Activated CD8-positive, alpha-beta T cell treated with anti-CD3 and anti-CD28 coated beads, Interleukin-2, amount 10 ng/mL, durations not matched to agents 7 days and 5 days (primary cell): Measurements from ENCODE around the gene CDC23. TPM values are rescaled to one million over a fixed set of nuclear protein-coding genes. Genes with fewer than 3 reads are reported as not detected.
"Not testable (repeated sequence)": the region's sequence is repeated elsewhere in the genome, so short reads cannot be mapped to it uniquely, and the experiment has no call there.

Experiments
- ATAC-seq: fragments of 150-1000 bp; cut with Tn5 transposase; one replicate; pipeline ENCODE4 v1.10.0; 2021; ENCODE audit warnings: moderate library complexity
- CTCF ChIA-PET: fragments of 350-600 bp; sonication (Branson Sonifier 250); formaldehyde crosslinking; loops from one replicate; lab custom pipeline; 2021; ENCODE audit warnings: antibody characterized with exemption; lab: Charles Lee
- POLR2A ChIA-PET: fragments of 350-600 bp; sonication (Branson Sonifier 250); formaldehyde crosslinking; loops from one replicate; lab custom pipeline; 2021; ENCODE audit warnings: antibody characterized with exemption; lab: Charles Lee
- DNase-seq: peaks from one replicate; pipeline ENCODE4 v3.0.0-alpha.2; 2020
- H3K27ac Mint-ChIP-seq: one replicate; pipeline ENCODE4 v1.8.0; 2021; ENCODE audit warnings: mild to moderate bottlenecking, mixed read lengths
- H3K27me3 Mint-ChIP-seq: one replicate; pipeline ENCODE4 v1.8.0; 2021; ENCODE audit warnings: low read depth, mixed read lengths
- H3K36me3 Mint-ChIP-seq: one replicate; pipeline ENCODE4 v1.8.0; 2021; ENCODE audit warnings: low read depth, mixed read lengths
- H3K4me1 Mint-ChIP-seq: one replicate; pipeline ENCODE4 v1.8.0; 2021; ENCODE audit warnings: low read depth, mixed read lengths
- H3K4me3 Mint-ChIP-seq: one replicate; pipeline ENCODE4 v1.8.0; 2021; ENCODE audit warnings: mild to moderate bottlenecking, mixed read lengths
- H3K9me3 Mint-ChIP-seq: one replicate; pipeline ENCODE4 v1.8.0; 2022; ENCODE audit warnings: mixed read lengths; ENCODE audit not compliant: insufficient read depth
- total RNA-seq, 2 experiments: library from RNA; stranded (reverse); gene quantifications; one replicate each; pipeline ENCODE4 v1.2.3, GENCODE V29; 2021

The CDC23 gene
- total RNA-seq: 10 to 100 TPM; 34.1 to 36.6 TPM

DNA sequence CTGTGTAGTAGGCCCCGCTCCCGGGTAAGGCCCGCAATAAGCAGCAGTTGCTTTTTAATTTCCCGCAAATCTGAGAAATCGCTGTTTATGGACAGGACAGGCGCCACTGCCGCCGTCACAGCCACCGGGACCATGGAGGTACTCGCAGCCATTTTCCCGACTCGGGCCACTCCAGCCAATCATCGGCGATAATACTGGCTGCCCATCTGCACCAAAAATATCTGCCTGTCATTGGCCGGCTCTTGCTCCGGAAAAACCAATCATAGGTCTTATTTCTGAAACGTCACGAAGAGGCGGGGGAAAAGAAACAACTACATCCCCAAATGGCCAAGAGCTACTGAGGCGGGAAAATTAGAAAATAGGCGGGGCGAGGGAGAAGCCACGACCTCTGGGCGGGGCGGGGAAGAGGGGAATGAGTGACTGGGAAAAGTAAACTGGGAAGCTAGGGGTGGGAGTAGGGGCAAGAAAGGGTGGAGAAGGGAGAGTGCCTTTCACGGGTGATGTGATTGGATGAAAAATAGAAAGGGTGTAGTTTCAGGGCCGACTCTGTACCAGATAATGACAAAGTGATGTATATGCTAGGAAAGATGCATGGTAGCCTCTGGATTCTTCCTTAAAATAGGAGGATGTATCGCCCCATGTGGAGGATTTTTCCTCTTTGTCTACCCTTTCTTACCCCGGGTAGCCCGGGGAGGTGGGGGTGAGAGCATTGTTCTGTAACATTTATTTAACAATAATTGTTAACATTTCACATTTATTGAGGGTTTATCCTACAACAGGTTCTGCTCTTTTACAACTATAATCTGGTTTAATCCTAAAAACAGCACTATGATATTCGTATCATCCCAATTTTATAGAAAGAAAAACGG lies at the start of gene CDC23:
TSS of gene CDC23 (minus strand) at position 163 of the 869 bp plus-strand sequence. CDS start at position 152, 11 bp downstream.
- no peaks in the 10 kb centered on the region for H3K9me3 Mint-ChIP-seq
- peaks cover 22% of the 10 kb centered on the region for H3K4me1 Mint-ChIP-seq
- ATAC-seq (peak; percentile 99), DNase-seq (peak; percentile 96)
- H3K27me3 Mint-ChIP-seq: no peaks in the 10 kb centered on the region
- peak within 1 kb of the TSS; percentile 99 for H3K4me3 Mint-ChIP-seq
- CTCF ChIA-PET: interaction anchor here (0.8 to 3.1 kb wide), 9 partner anchors 9 to 188 kb away, joined by 3 to 12 read pairs (median 4); partner anchors contain the start of genes BRD8, GFRA3, KDM3B and KIF20A
- H3K36me3 Mint-ChIP-seq: peaks cover 11% of the 10 kb centered on the region
- H3K27ac Mint-ChIP-seq: peak within 1 kb of the TSS; percentile 98
- POLR2A ChIA-PET: interaction anchor here (0.8 to 1.5 kb wide), 13 partner anchors 9 to 325 kb away, joined by 3 to 9 read pairs (median 3); partner anchors contain the start of genes BRD8, CDC25C, EGR1 and KDM3B

GRCh38 chr5:138258704-138259292 lies 45.7 kb upstream of the CDC23 start:
- Mint-ChIP-seq H3K36me3 (no peaks in the 10 kb centered on the region), H3K9me3 (no peaks in the 10 kb centered on the region), H3K27ac (no peak overlapping the region), H3K4me3 (no peak overlapping the region), H3K27me3 (peaks cover 6% of the 10 kb centered on the region), H3K4me1 (no peaks in the 10 kb centered on the region)
- ChIA-PET CTCF (interaction anchor here (1.5 to 1.6 kb wide), 2 partner anchors 36 to 94 kb away, joined by 3 to 5 read pairs; partner anchors contain the start of gene KDM3B), POLR2A (no interaction called here)
- ATAC-seq (no peak), DNase-seq (no peak)

- DNase-seq (no peak), ATAC-seq (no peak)
- H3K36me3 Mint-ChIP-seq: no peaks in the 10 kb centered on the region
- no peaks in the 10 kb centered on the region for H3K4me1 Mint-ChIP-seq
- ChIA-PET CTCF (no interaction called here), POLR2A (interaction anchor here (0.6 kb wide), 1 partner anchor 39 kb away, joined by 4 read pairs; no protein-coding TSS in a partner anchor)
- peaks cover 6% of the 10 kb centered on the region for H3K27me3 Mint-ChIP-seq
- no peak overlapping the region for H3K4me3 Mint-ChIP-seq
- no peak overlapping the region for H3K27ac Mint-ChIP-seq
- H3K9me3 Mint-ChIP-seq: no peaks in the 10 kb centered on the region
These were observed 44.5 kb upstream of the CDC23 start for GRCh38 chr5:138257583-138257982.

- Mint-ChIP-seq H3K4me3 (no peak overlapping the region), H3K9me3 (no peaks in the 10 kb centered on the region), H3K36me3 (no peaks in the 10 kb centered on the region), H3K27me3 (peaks cover 9% of the 10 kb centered on the region), H3K4me1 (no peaks in the 10 kb centered on the region), H3K27ac (no peak overlapping the region)
- CTCF ChIA-PET: no interaction called here
- POLR2A ChIA-PET: no interaction called here
- ATAC-seq (no peak), DNase-seq (no peak)
These were observed 39.8 kb upstream of the CDC23 start for GRCh38 chr5:138252944-138253343.

GRCh38 chr5:138247800-138248199 lies 34.7 kb upstream of the CDC23 start:
- ATAC-seq, POLR2A ChIA-PET, H3K36me3 Mint-ChIP-seq, CTCF ChIA-PET, H3K9me3 Mint-ChIP-seq, H3K4me1 Mint-ChIP-seq, H3K27ac Mint-ChIP-seq, DNase-seq, H3K4me3 Mint-ChIP-seq: not testable (repeated sequence)
- peaks cover 23% of the 10 kb centered on the region for H3K27me3 Mint-ChIP-seq

DNA sequence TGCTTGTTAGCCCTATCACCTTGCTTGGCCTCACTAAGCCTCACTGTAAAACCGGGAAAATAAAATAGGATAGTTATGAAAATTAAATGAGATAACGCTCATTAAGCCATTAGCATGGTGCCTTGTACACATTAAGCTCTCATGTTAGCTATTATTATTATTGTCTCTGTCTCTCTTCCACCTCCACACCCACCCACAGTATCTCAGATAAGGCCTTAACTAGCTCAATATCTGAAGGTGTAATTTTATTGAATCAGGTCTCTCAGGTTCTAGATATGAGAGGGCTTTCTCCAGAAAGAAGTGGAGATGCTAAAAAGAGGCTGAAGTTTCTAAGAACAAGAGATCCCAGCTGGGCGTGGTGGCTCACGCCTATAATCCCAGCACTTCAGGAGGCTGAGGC lies 33.7 kb upstream of the CDC23 start:
- H3K4me1 Mint-ChIP-seq: no peaks in the 10 kb centered on the region
- no peak overlapping the region for H3K4me3 Mint-ChIP-seq
- DNase-seq: no peak
- no peaks in the 10 kb centered on the region for H3K9me3 Mint-ChIP-seq
- H3K27me3 Mint-ChIP-seq: peaks cover 32% of the 10 kb centered on the region
- H3K27ac Mint-ChIP-seq: no peak overlapping the region
- ChIA-PET CTCF (interaction anchor here (0.7 kb wide), 1 partner anchor 103 kb away, joined by 3 read pairs; no protein-coding TSS in a partner anchor), POLR2A (no interaction called here)
- no peak for ATAC-seq
- H3K36me3 Mint-ChIP-seq: no peaks in the 10 kb centered on the region

- H3K4me1 Mint-ChIP-seq: peaks cover 3% of the 10 kb centered on the region
- H3K4me3 Mint-ChIP-seq: no peak overlapping the region
- no peak overlapping the region for H3K27ac Mint-ChIP-seq
- CTCF ChIA-PET: interaction anchor here (0.7 kb wide), 1 partner anchor 103 kb away, joined by 3 read pairs; no protein-coding TSS in a partner anchor
- H3K27me3 Mint-ChIP-seq: peaks cover 35% of the 10 kb centered on the region
- ATAC-seq (no peak), DNase-seq (no peak)
- H3K9me3 Mint-ChIP-seq: no peaks in the 10 kb centered on the region
- H3K36me3 Mint-ChIP-seq: no peaks in the 10 kb centered on the region
- POLR2A ChIA-PET: no interaction called here
These were observed 33.2 kb upstream of the CDC23 start for GRCh38 chr5:138246334-138246733.

DNA sequence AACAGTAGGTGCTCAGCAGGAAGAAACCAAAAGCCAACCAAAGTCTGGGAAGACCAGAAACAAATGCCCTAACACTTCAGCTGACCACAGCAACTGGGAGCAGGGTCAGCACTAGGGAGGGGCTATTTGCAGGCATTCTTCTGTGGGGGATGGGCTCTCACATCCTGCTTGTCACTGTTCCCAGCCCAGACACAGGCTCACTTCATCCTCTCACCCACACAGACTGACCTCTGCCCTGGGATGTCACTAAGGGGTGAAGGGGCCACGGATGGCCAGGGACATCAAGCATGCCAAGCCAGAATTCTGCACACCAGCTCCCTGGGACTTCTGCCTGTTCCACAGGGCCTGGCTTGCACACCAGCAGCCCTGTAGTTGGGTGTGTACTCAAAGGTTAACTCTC lies 32.6 kb upstream of the CDC23 start:
- Mint-ChIP-seq H3K27me3 (peaks cover 41% of the 10 kb centered on the region), H3K4me1 (peaks cover 9% of the 10 kb centered on the region), H3K9me3 (no peaks in the 10 kb centered on the region), H3K27ac (no peak overlapping the region), H3K36me3 (no peaks in the 10 kb centered on the region), H3K4me3 (no peak overlapping the region)
- POLR2A ChIA-PET: no interaction called here
- CTCF ChIA-PET: interaction anchor here (1.3 kb wide), 1 partner anchor 106 kb away, joined by 5 read pairs; no protein-coding TSS in a partner anchor
- DNase-seq (no peak), ATAC-seq (no peak)

DNA sequence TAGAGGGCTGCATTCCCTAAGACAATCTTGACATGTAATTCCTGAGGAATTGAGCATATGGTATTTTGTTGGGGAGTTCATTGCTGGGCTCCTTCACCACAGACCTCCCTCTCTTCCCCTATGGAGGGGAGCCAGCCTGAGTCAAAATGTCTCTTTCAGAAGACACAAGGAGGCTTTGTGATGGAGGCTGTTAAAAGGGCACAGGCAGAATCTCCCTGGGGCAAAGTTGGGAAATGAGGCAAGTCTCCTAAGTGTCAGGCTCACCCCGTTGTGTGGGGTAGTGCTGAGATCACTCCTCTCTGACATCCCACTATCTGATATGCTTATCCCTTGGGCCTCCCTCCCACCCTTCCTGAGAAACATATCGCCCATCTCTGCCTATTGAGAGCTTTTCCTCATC lies 30.7 kb upstream of the CDC23 start:
- no peak for DNase-seq

GRCh38 chr5:138241688-138242571 lies 28.8 kb upstream of the CDC23 start:
- DNase-seq (peak; percentile 23), ATAC-seq (peak; percentile 70)
- Mint-ChIP-seq H3K27me3 (peaks cover 49% of the 10 kb centered on the region), H3K36me3 (no peaks in the 10 kb centered on the region), H3K27ac (no peak overlapping the region), H3K9me3 (no peaks in the 10 kb centered on the region), H3K4me1 (peaks cover 12% of the 10 kb centered on the region), H3K4me3 (peak overlapping the region; percentile 18)
- ChIA-PET POLR2A (no interaction called here), CTCF (interaction anchor here (0.6 to 0.8 kb wide), 2 partner anchors 29 to 110 kb away, joined by 3 to 4 read pairs; partner anchors contain the start of gene KDM3B)

More for the DNA sequence above, 30.7 kb upstream of the CDC23 start:
- peaks cover 12% of the 10 kb centered on the region for H3K4me1 Mint-ChIP-seq
- ATAC-seq: no peak
- no peak overlapping the region for H3K27ac Mint-ChIP-seq
- H3K27me3 Mint-ChIP-seq: peaks cover 49% of the 10 kb centered on the region
- no peaks in the 10 kb centered on the region for H3K9me3 Mint-ChIP-seq
- H3K36me3 Mint-ChIP-seq: no peaks in the 10 kb centered on the region
- H3K4me3 Mint-ChIP-seq: no peak overlapping the region
- ChIA-PET POLR2A (no interaction called here), CTCF (interaction anchor here (1.1 kb wide), 1 partner anchor 21 kb away, joined by 5 read pairs; no protein-coding TSS in a partner anchor)
